ENCODE measurements around the gene NOP10. TPM values are rescaled to one million over a fixed set of nuclear protein-coding genes. Genes with fewer than 3 reads are reported as not detected.

The NOP10 gene
- total and polyA plus RNA-seq, 2 of the 8 experiments (the other 6 are each of a cell fraction or from before 2014, with no cell fraction given), result 285 to 981 TPM

GRCh38 chr15:34314491-34315490 is 28.1 kb downstream of the NOP10 start:
- Histone ChIP-seq H4K91ac (replicated peaks; ENCODE audit: insufficient read length, low read length) (no peak overlapping the region), H4K5ac (ENCODE audit: insufficient read length, low read depth, low read length) (no peak overlapping the region), H3K9ac (replicated peaks in 1 of 4; ENCODE audit: extremely low read depth in 1 of 4, low read depth in 3 of 4, low read length in 3 of 4) (no peak overlapping the region), H3K27ac (ENCODE audit: low read depth, low read length) (no peak overlapping the region), H3K4ac (replicated peaks; ENCODE audit: insufficient read length, low read depth, low read length) (no peak overlapping the region), H4K8ac (ENCODE audit: extremely low read depth, insufficient read depth, low read length) (no peak overlapping the region), H3K79me2 (ENCODE audit: control insufficient read depth in 1 of 2, insufficient read depth in 2 of 2, low read length in 2 of 2) (no peaks in the 10 kb centered on the region), H3K14ac (ENCODE audit: insufficient read length) (no peak overlapping the region), H2BK120ac (replicated peaks; ENCODE audit: low read depth, low read length) (no peak overlapping the region), H3K4me1 (replicated peaks in 1 of 4; ENCODE audit: control insufficient read depth in 3 of 4, insufficient read depth in 4 of 4, low read length in 3 of 4) (peaks cover 0 to 4% (median 0%) of the 10 kb centered on the region in 4 experiments; a peak in 2 of 7 replicates), H4K20me1 (replicated peaks in 1 of 2; ENCODE audit: control insufficient read depth in 1 of 2, insufficient read depth in 2 of 2, low read length in 2 of 2) (no peaks in the 10 kb centered on the region), H2AK5ac (ENCODE audit: low read depth, low read length) (no peak overlapping the region), H3K23me2 (ENCODE audit: low read depth, low read length) (no peaks in the 10 kb centered on the region; the same call in 1 of the 2 replicates), H3K79me1 (ENCODE audit: low read depth, low read length) (no peaks in the 10 kb centered on the region), H3K18ac (ENCODE audit: extremely low read depth, low read length) (no peak overlapping the region), H3K36me3 (ENCODE audit: control insufficient read depth in 2 of 4, insufficient read depth in 4 of 4, low read length in 3 of 4) (no peaks in the 10 kb centered on the region), H3K27me3 (replicated peaks in 1 of 4; ENCODE audit: control insufficient read depth in 3 of 4, extremely low read depth in 1 of 4, insufficient read depth in 3 of 4, low read length in 3 of 4) (no peaks in the 10 kb centered on the region), H3K23ac (ENCODE audit: insufficient read length) (no peak overlapping the region), H2BK12ac (ENCODE audit: low read depth, low read length) (no peak overlapping the region), H3K4me2 (ENCODE audit: insufficient read depth in 1 of 2, low read depth in 2 of 2, low read length in 2 of 2) (no peak overlapping the region), H3K4me3 (ENCODE audit: extremely low read depth in 1 of 4, insufficient read depth in 2 of 4, low read depth in 3 of 4, low read length in 4 of 4) (no peak overlapping the region), H3K56ac (replicated peaks; ENCODE audit: insufficient read length, low read depth, low read length) (no peak overlapping the region), H3K9me3 (ENCODE audit: insufficient read depth in 2 of 2, low read depth in 1 of 2, low read length in 1 of 2) (no peaks in the 10 kb centered on the region), H2AFZ (ENCODE audit: low read length) (no peak overlapping the region), H2BK5ac (ENCODE audit: low read depth, low read length) (no peak overlapping the region), H2BK15ac (ENCODE audit: low read length) (no peak overlapping the region), H2BK20ac (ENCODE audit: low read length) (no peak overlapping the region)
- FAIRE-seq (no peak), DNase-seq (ENCODE audit: low read depth in 1 of 2, low spot score in 2 of 2) (no peak)
- ChIA-PET POLR2A (ENCODE audit: partially characterized antibody) (no interaction called here), CTCF (ENCODE audit: partially characterized antibody) (interaction anchor here (0.6 kb wide), 1 partner anchor 73 kb away, joined by 3 read pairs; no protein-coding TSS in a partner anchor)
- 90% methylated on average over 3 of the region's 3 CpGs; no CpG with 5 or more reads in 1 of the 2 experiments for WGBS, 2 experiments (ENCODE audit: extremely low coverage in 1 of 2, insufficient coverage in 1 of 2, insufficient read length in 1 of 2, insufficient replicate concordance in 2 of 2, low coverage in 1 of 2, low lambda C conversion rate in 2 of 2, missing lambda C conversion rate in 1 of 2)
- TF ChIP-seq ZNF274 (IDR thresholded peaks at IDR 0.05; ENCODE audit: borderline replicate concordance, extremely low read depth, low read length) (no peak), KDM5A (IDR thresholded peaks at IDR 0.05; ENCODE audit: low read length) (no peak), BCL11A (IDR thresholded peaks at IDR 0.05; ENCODE audit: low read depth in 2 of 2, low read length in 2 of 2) (no peak), HDAC2 (IDR thresholded peaks at IDR 0.05; ENCODE audit: borderline replicate concordance in 1 of 2, low read depth in 2 of 2, low read length in 2 of 2) (no peak), PHF8 (conservative IDR thresholded peaks at IDR 0.05; ENCODE audit: low read depth, low read length) (no peak), JUND (IDR thresholded peaks at IDR 0.05; ENCODE audit: low read length) (no peak), RNF2 (IDR thresholded peaks at IDR 0.05; ENCODE audit: borderline replicate concordance, low read depth, low read length, missing control alignments, poor library complexity, severe bottlenecking) (no peak), TCF12 (IDR thresholded peaks at IDR 0.05; ENCODE audit: low read depth, low read length) (no peak), ATF2 (IDR thresholded peaks at IDR 0.05; ENCODE audit: low read length) (no peak)

All from H1 (cell line).